OCI-LY1 (cell line): ENCODE results near the gene LTBP3.
"Not testable (repeated sequence)": the region's sequence is repeated elsewhere in the genome, so short reads cannot be mapped to it uniquely, and the experiment has no call there.

Experiments used
- H2AFZ ChIP-seq: fragments of 200-600 bp; sonication (generic), shearing (Covaris generic); 2 replicates; pipeline ENCODE4 v1.6.0; 2014; ENCODE audit warnings: antibody characterized with exemption, mild to moderate bottlenecking, low read length
- H3F3A ChIP-seq: fragments of 200-600 bp; sonication (generic), shearing (Covaris generic); 2 replicates; pipeline ENCODE4 v1.6.0; 2014; ENCODE audit warnings: mild to moderate bottlenecking, antibody characterized with exemption, low read length, moderate library complexity; ENCODE audit not compliant: insufficient read depth
- H3K27ac ChIP-seq: fragments of 200-600 bp; sonication (generic); 2 replicates; pipeline ENCODE4 v1.5.1; 2014; ENCODE audit warnings: low read length, mixed run types, mild to moderate bottlenecking, low read depth; ENCODE audit not compliant: poor library complexity, severe bottlenecking
- H3K27me3 ChIP-seq: fragments of 200-600 bp; sonication (generic); 2 replicates; pipeline ENCODE4 v1.6.0; 2014; ENCODE audit warnings: antibody characterized with exemption, mild to moderate bottlenecking, low read length, moderate library complexity; ENCODE audit not compliant: insufficient read depth
- H3K36me3 ChIP-seq: fragments of 200-600 bp; sonication (generic); 2 replicates; pipeline ENCODE4 v1.6.1; 2014; ENCODE audit warnings: mild to moderate bottlenecking, antibody characterized with exemption, low read length, moderate library complexity, mixed read lengths; ENCODE audit not compliant: insufficient read depth
- H3K4me1 ChIP-seq: fragments of 200-600 bp; sonication (generic); 2 replicates; pipeline ENCODE4 v1.5.1; 2014; ENCODE audit warnings: mild to moderate bottlenecking, low read length, moderate library complexity; ENCODE audit not compliant: insufficient read depth, severe bottlenecking
- H3K4me2 ChIP-seq: fragments of 200-600 bp; sonication (generic), shearing (Covaris generic); 2 replicates; pipeline ENCODE4 v1.6.1; 2014; ENCODE audit warnings: low read length
- H3K4me3 ChIP-seq: fragments of 200-600 bp; sonication (generic); 2 replicates; pipeline ENCODE4 v1.5.1; 2014; ENCODE audit warnings: low read length, low read depth, mild to moderate bottlenecking, mixed read lengths; ENCODE audit not compliant: poor library complexity, severe bottlenecking
- H3K79me2 ChIP-seq: fragments of 200-600 bp; shearing (Covaris generic); 2 replicates; pipeline ENCODE4 v1.6.1; 2016; ENCODE audit warnings: mixed run types, low read length, mixed read lengths; ENCODE audit not compliant: insufficient read depth
- H3K9ac ChIP-seq: fragments of 200-600 bp; sonication (generic), shearing (Covaris generic); 2 replicates; pipeline ENCODE4 v1.6.1; 2014; ENCODE audit warnings: mild to moderate bottlenecking, low read length, mixed read lengths
- H3K9me2 ChIP-seq: fragments of 200-600 bp; sonication (generic), shearing (Covaris generic); 2 replicates; pipeline ENCODE4 v1.6.1; 2014; ENCODE audit warnings: low read depth, mild to moderate bottlenecking, low read length, mixed read lengths
- H3K9me3 ChIP-seq: fragments of 200-600 bp; shearing (Covaris generic); 2 replicates; pipeline ENCODE4 v1.6.1; 2014; ENCODE audit warnings: low read length, mixed read lengths
- H4K20me1 ChIP-seq: fragments of 200-600 bp; sonication (generic), shearing (Covaris generic); 2 replicates; pipeline ENCODE4 v1.6.0; 2016; ENCODE audit warnings: mild to moderate bottlenecking, low read length; ENCODE audit not compliant: insufficient read depth
- CTCF ChIP-seq: fragments of 200-600 bp; sonication (generic), shearing (Covaris generic); IDR thresholded peaks from 2 replicates; pipeline ENCODE4 v1.5.1; 2017; ENCODE audit warnings: mild to moderate bottlenecking, antibody characterized with exemption, low read length, moderate library complexity, mixed read lengths
- EZH2 ChIP-seq: fragments of 200-600 bp; sonication (generic), shearing (Covaris generic); IDR thresholded peaks from 2 replicates; pipeline ENCODE4 v1.8.0; 2017; ENCODE audit warnings: borderline replicate concordance, mixed run types, mild to moderate bottlenecking, antibody characterized with exemption, low read length, moderate library complexity, mixed read lengths

LTBP3 gene

GRCh38 chr11:65565624-65566453 is 7.7 kb upstream of the LTBP3 start:
- H3K9me3 ChIP-seq: no peaks in the 10 kb centered on the region
- H4K20me1 ChIP-seq: no peaks in the 10 kb centered on the region
- TF ChIP-seq CTCF (no peak), EZH2 (no peak)
- no peaks in the 10 kb centered on the region for H3K9me2 ChIP-seq
- H3K27me3 ChIP-seq: peaks cover 3% of the 10 kb centered on the region; the same call in 1 of the 2 replicates
- no peak overlapping the region for H3K27ac ChIP-seq
- H3K79me2 ChIP-seq: no peaks in the 10 kb centered on the region
- H3K9ac ChIP-seq: no peak overlapping the region
- H3K36me3 ChIP-seq: peaks cover 5% of the 10 kb centered on the region; the same call in 1 of the 2 replicates
- H2AFZ ChIP-seq: no peak overlapping the region
- H3K4me1 ChIP-seq: peaks cover 24% of the 10 kb centered on the region
- no peak overlapping the region for H3K4me2 ChIP-seq
- H3F3A ChIP-seq: no peaks in the 10 kb centered on the region
- no peak overlapping the region for H3K4me3 ChIP-seq

GRCh38 chr11:65564879-65565559 is 6.9 kb upstream of the LTBP3 start:
- not testable (repeated sequence) for H3K79me2 ChIP-seq, H3K27me3 ChIP-seq, H4K20me1 ChIP-seq, H3K36me3 ChIP-seq, H3K9me2 ChIP-seq, H3K4me3 ChIP-seq, H2AFZ ChIP-seq, H3F3A ChIP-seq, H3K9ac ChIP-seq, H3K4me2 ChIP-seq, H3K9me3 ChIP-seq, H3K27ac ChIP-seq
- peaks cover 22% of the 10 kb centered on the region for H3K4me1 ChIP-seq

- H3K79me2 ChIP-seq: no peaks in the 10 kb centered on the region
- no peaks in the 10 kb centered on the region for H4K20me1 ChIP-seq
- no peak overlapping the region for H3K9ac ChIP-seq
- peaks cover 8% of the 10 kb centered on the region; the same call in 1 of the 2 replicates for H3K27me3 ChIP-seq
- H3K36me3 ChIP-seq: peaks cover 2% of the 10 kb centered on the region; the same call in 1 of the 2 replicates
- H3K9me2 ChIP-seq: no peaks in the 10 kb centered on the region
- no peak overlapping the region for H3K4me2 ChIP-seq
- no peak overlapping the region for H3K27ac ChIP-seq
- no peak overlapping the region for H3K4me3 ChIP-seq
- H3K4me1 ChIP-seq: peaks cover 18% of the 10 kb centered on the region
- H2AFZ ChIP-seq: no peak overlapping the region
- no peaks in the 10 kb centered on the region for H3K9me3 ChIP-seq
- no peaks in the 10 kb centered on the region for H3F3A ChIP-seq
- TF ChIP-seq CTCF (no peak), EZH2 (no peak)
Measured at GRCh38 chr11:65563601-65564000, 5.4 kb upstream of the LTBP3 start.
